ENCODE measurements around the gene HACD2.

- TF ChIP-seq, protein P1, sequence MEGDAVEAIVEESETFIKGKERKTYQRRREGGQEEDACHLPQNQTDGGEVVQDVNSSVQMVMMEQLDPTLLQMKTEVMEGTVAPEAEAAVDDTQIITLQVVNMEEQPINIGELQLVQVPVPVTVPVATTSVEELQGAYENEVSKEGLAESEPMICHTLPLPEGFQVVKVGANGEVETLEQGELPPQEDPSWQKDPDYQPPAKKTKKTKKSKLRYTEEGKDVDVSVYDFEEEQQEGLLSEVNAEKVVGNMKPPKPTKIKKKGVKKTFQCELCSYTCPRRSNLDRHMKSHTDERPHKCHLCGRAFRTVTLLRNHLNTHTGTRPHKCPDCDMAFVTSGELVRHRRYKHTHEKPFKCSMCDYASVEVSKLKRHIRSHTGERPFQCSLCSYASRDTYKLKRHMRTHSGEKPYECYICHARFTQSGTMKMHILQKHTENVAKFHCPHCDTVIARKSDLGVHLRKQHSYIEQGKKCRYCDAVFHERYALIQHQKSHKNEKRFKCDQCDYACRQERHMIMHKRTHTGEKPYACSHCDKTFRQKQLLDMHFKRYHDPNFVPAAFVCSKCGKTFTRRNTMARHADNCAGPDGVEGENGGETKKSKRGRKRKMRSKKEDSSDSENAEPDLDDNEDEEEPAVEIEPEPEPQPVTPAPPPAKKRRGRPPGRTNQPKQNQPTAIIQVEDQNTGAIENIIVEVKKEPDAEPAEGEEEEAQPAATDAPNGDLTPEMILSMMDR (IDR thresholded peaks at IDR 0.05): no peak
- TF ChIP-seq EP300 (IDR thresholded peaks at IDR 0.05) (peak; percentile 54 to 90), POLR2A (IDR thresholded peaks at IDR 0.05) (peak; percentile 56 to 83)
These were observed at the start of gene HACD2 for GRCh38 chr3:123584988-123585937.

Data from tibial nerve (tissue), 4 donors.